Colonic mucosa (tissue), 4 donors: Measurements from ENCODE around the gene ADAMTSL1. TPM values are rescaled to one million over a fixed set of nuclear protein-coding genes. Genes with fewer than 3 reads are reported as not detected.

ENCODE experiments used
- DNase-seq: peaks from one replicate; pipeline ENCODE4 v3.0.0-alpha.2; 2020
- H3K27ac ChIP-seq: fragments of 200-600 bp; one replicate; pipeline ENCODE4 v1.8.0; 2021
- H3K27me3 ChIP-seq: fragments of 200-600 bp; one replicate; pipeline ENCODE4 v1.8.0; 2021
- H3K36me3 ChIP-seq: fragments of 200-600 bp; one replicate; pipeline ENCODE4 v1.8.0; 2021
- H3K4me1 ChIP-seq: fragments of 200-600 bp; one replicate; pipeline ENCODE4 v1.8.0; 2021; ENCODE audit warnings: mild to moderate bottlenecking
- H3K4me3 ChIP-seq: fragments of 200-600 bp; one replicate; pipeline ENCODE4 v1.8.0; 2021
- H3K9ac ChIP-seq, 2 donors: one replicate each; pipeline ENCODE4 v1.7.0; 2013; ENCODE audit warnings: control low read depth in 2 of 2, low read depth in 2 of 2, low read length in 2 of 2
- H3K9me3 ChIP-seq: fragments of 200-600 bp; one replicate; pipeline ENCODE4 v1.8.0; 2021
- intact Hi-C: fragments of 100-400 bp; cut with DNase I; formaldehyde crosslinking; loops from one replicate; pipeline ENCODE4 v1.14.1; 2022
- total RNA-seq, 2 donors: library from RNA; stranded (reverse); fragmentation: NEBNext Ultra II Directional in 1 of 2; extraction: Animal tissue kit (Norgen Biotek cat#: 25700) in 1 of 2; gene quantifications; one replicate each; pipeline ENCODE4 v1.2.1, GENCODE V29; 2021
- TF ChIP-seq, protein P1 (sequence below): fragments of 200-600 bp; IDR thresholded peaks from one replicate; pipeline ENCODE4 v1.8.0; 2022; ENCODE audit warnings: antibody characterized with exemption, mild to moderate bottlenecking
- donor health status: healthy.
- donor health status: DM: no; HTN: no; CAD: no.
- donor health status: DM: no; HTN: no; CAD: no.

ADAMTSL1 gene
- total RNA-seq, 2 donors from 2014 or later = 10.2 to 14.7 TPM

DNA sequence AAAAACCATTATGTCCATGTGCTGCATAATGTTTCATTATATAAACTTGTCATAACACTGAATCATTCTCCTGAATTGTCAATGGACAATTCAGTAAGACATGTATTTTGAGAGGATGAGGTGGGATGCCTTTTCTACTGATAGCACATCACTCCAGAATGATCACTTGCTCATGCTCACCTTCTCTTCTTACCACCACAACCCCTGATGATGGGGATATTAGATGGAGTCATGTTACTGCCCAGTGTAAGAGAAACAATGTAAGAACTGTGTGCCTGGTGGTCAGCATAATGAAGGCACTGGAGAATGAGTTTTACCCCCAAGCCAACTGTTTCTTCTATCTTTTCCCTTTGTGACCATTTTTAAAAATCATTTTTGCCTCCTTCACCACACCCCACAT is 198.8 kb downstream of the ADAMTSL1 start:
- Histone ChIP-seq H3K9me3 (no peaks in the 10 kb centered on the region), H3K27me3 (no peaks in the 10 kb centered on the region), H3K36me3 (no peaks in the 10 kb centered on the region), H3K9ac (no peak overlapping the region), H3K4me3 (no peak overlapping the region), H3K4me1 (no peaks in the 10 kb centered on the region), H3K27ac (no peak overlapping the region)
- no peak for DNase-seq
- intact Hi-C loops = no loop called here
- TF ChIP-seq, protein P1, sequence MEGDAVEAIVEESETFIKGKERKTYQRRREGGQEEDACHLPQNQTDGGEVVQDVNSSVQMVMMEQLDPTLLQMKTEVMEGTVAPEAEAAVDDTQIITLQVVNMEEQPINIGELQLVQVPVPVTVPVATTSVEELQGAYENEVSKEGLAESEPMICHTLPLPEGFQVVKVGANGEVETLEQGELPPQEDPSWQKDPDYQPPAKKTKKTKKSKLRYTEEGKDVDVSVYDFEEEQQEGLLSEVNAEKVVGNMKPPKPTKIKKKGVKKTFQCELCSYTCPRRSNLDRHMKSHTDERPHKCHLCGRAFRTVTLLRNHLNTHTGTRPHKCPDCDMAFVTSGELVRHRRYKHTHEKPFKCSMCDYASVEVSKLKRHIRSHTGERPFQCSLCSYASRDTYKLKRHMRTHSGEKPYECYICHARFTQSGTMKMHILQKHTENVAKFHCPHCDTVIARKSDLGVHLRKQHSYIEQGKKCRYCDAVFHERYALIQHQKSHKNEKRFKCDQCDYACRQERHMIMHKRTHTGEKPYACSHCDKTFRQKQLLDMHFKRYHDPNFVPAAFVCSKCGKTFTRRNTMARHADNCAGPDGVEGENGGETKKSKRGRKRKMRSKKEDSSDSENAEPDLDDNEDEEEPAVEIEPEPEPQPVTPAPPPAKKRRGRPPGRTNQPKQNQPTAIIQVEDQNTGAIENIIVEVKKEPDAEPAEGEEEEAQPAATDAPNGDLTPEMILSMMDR = no peak

DNA sequence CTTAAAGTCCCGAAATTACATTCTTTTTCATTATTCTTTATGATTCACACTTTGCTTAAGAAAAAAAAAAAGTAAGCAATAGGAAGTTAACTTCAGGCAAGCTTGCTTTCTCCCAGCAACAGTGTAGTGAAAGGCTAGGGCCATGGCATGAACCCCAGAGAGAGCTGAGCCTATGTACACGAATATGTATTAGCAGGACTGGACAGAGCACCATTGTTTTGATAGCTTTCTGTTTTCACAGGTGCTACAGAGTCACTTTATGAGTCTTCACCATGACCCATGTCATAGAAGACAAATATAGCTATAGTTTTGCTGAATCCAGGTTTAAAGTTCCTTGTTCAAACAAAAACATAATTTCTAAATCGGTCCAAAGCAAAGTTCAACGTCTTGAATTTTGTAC is 199.2 kb downstream of the ADAMTSL1 start:
- Histone ChIP-seq H3K4me3 (no peak overlapping the region), H3K36me3 (no peaks in the 10 kb centered on the region), H3K4me1 (no peaks in the 10 kb centered on the region), H3K27ac (no peak overlapping the region), H3K9ac (no peak overlapping the region), H3K27me3 (no peaks in the 10 kb centered on the region), H3K9me3 (no peaks in the 10 kb centered on the region)
- DNase-seq = no peak
- intact Hi-C loops = no loop called here
- TF ChIP-seq, protein P1 = no peak

DNA sequence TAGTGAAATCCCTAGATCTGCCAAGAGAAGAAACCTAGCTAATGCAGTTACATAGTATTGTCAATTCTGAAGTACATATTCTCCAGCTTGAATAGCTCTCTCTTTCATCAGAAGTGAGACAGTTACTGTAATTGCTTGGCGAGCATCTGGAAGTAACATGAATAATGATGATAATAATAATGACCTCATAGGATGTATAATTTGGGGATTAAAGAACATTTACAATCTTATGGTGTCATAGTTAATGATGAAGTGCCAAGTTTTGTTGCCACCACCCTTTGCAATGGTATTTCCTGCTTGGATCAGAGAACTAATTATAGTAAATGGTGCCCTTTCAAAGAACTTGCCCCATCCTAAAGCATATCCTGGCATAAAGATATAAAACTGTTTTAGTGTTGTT is 201.4 kb downstream of the ADAMTSL1 start:
- no peaks in the 10 kb centered on the region for H3K4me1 ChIP-seq
- H3K9me3 ChIP-seq = no peaks in the 10 kb centered on the region
- H3K27ac ChIP-seq = no peak overlapping the region
- H3K9ac ChIP-seq = no peak overlapping the region
- H3K4me3 ChIP-seq = no peak overlapping the region
- DNase-seq = no peak
- TF ChIP-seq, protein P1 = no peak
- no peaks in the 10 kb centered on the region for H3K27me3 ChIP-seq
- intact Hi-C loops = no loop called here
- H3K36me3 ChIP-seq = no peaks in the 10 kb centered on the region

DNA sequence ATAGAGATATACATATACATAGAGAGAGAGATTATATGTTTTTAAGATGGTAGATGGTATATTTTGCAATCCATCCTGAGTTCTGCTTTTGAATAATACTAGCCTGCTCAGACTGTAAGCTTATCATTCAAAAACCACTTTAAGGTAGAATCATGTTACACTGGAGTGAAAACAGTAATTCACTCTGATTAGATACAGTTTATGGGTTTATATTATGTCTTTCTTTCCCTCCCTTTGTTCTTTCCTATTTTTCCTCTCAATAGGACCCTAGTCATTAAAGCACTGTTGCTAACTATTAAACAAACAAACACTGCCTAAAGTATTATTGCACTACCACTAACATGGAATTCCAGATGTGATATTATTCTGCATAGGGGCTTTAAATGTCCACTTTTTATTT is 202.0 kb downstream of the ADAMTSL1 start:
- H3K4me3 ChIP-seq = no peak overlapping the region
- no peaks in the 10 kb centered on the region for H3K9me3 ChIP-seq
- no peak overlapping the region for H3K9ac ChIP-seq
- no peaks in the 10 kb centered on the region for H3K27me3 ChIP-seq
- H3K27ac ChIP-seq = no peak overlapping the region
- intact Hi-C loops = no loop called here
- no peak for DNase-seq
- H3K4me1 ChIP-seq = no peaks in the 10 kb centered on the region
- TF ChIP-seq, protein P1 = no peak
- H3K36me3 ChIP-seq = no peaks in the 10 kb centered on the region

DNA sequence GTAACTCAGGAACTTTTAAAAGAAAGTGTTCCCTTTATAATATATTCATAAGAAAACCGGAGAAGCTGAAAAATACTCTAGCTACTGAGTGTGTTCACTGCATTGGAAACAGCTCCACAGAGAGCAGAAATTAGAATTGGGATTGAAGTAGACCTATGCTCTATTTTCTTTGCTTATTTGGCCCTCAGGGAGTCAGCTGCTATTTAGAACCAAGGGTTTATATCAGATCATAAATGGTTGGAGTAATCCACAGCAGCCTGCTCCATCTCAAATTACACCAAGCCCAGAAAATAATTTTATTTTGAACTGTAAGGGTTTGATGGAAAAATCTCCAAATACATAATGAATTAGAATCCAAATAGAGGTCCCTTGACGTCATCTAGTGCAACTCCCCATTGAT is 202.6 kb downstream of the ADAMTSL1 start:
- Histone ChIP-seq H3K27me3 (no peaks in the 10 kb centered on the region), H3K4me3 (no peak overlapping the region), H3K9me3 (no peaks in the 10 kb centered on the region), H3K36me3 (no peaks in the 10 kb centered on the region), H3K27ac (no peak overlapping the region), H3K9ac (no peak overlapping the region), H3K4me1 (no peaks in the 10 kb centered on the region)
- intact Hi-C loops = no loop called here
- DNase-seq = no peak
- TF ChIP-seq, protein P1 = no peak
